HG03064 (cell line): ENCODE measurements around the gene SOCS4.
"Not testable (repeated sequence)": the region's sequence is repeated elsewhere in the genome, so short reads cannot be mapped to it uniquely, and the experiment has no call there.

Experiments used
- ATAC-seq: cut with Tn5 transposase; IDR thresholded peaks from one replicate; pipeline ENCODE4 v1.9.1; 2021; ENCODE audit warnings: low read depth; ENCODE audit not compliant: unreplicated experiment

The SOCS4 gene, protein sequence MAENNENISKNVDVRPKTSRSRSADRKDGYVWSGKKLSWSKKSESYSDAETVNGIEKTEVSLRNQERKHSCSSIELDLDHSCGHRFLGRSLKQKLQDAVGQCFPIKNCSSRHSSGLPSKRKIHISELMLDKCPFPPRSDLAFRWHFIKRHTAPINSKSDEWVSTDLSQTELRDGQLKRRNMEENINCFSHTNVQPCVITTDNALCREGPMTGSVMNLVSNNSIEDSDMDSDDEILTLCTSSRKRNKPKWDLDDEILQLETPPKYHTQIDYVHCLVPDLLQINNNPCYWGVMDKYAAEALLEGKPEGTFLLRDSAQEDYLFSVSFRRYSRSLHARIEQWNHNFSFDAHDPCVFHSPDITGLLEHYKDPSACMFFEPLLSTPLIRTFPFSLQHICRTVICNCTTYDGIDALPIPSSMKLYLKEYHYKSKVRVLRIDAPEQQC

DNA sequence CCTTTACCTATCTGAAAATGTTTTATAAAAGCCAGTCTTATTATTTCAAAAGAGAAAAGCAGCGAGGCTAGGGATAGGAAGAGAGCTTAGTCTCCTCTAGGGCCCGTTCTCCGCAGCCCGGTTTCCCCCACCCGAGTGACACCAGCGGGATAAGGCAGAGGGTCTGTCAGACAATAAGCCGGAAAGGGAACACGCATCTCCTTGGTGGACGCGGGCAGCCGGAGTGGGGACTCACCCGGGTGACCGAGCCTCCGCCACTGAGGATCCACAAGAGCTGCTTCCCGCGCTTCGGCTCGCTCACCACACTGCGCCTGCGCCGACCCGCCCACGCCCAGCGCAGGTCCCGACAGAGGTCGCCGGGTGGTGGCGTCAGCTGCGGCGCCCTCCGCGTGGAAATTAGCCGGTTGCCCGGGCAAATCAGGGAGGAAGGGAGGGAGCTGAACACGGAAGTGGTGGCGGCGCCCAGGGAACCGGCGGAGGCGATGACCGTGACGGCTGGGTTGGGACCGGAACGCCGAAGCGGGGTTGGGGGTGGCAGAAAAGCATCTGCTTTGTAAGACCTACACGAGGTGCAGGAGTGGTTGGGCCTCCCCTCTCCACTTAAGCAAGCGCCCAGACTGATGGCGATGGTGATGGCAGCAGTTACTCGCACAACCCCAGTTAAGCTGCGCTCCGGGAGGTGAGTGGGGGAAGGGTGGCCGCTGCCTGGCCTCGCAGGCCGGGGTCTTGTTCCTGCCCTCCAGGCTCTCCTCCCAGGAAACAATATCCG lies at the start of gene SOCS4, which contains the start of gene WDHD1:
SOCS4 (plus strand) TSS at position 444 of the 769 bp plus-strand sequence. CDS start 15,806 bp downstream, outside the sequence.
WDHD1 (minus strand) TSS at position 307 of the 769 bp plus-strand sequence. CDS start 312 bp downstream, outside the sequence.
- ATAC-seq, result peak; percentile 89

DNA sequence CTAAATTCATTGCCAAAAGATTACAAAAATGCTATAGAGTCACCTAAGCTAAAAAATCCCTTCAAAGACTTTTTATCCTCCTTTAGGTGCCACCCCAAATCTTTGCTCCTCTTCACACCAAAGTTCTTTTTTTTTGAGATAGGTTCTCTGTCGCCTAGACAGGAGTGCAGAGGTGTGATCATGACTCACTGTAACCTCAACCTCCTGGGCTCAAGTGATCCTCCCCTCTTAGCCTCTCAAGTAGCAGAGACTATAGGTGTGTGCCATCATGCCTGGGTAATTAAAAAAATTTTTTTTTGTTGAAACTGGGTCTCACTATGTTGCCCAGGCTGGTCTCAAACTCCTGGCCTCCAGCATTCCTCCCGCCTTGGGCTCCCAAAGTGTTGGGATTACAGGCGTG lies 48.0 kb upstream of the SOCS4 start:
- ATAC-seq, result no peak

DNA sequence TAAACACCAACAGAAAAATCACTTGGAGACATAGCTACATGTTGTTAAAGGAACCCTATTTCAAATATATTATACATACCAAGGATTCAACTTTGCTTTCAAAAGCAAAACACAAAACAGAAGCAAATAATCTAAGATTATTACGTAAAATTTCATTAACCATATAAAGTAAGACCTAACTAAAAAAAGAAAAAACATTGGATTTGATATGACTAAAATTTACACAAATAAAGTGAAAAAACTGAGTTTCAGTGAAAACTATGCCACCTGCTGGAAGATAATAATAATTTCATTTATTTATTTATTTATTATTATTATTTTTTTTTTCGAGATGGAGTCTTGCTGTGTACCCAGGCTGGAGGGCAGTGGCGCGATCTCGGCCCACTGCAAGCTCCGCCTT lies 45.3 kb upstream of the SOCS4 start:
- no peak for ATAC-seq

DNA sequence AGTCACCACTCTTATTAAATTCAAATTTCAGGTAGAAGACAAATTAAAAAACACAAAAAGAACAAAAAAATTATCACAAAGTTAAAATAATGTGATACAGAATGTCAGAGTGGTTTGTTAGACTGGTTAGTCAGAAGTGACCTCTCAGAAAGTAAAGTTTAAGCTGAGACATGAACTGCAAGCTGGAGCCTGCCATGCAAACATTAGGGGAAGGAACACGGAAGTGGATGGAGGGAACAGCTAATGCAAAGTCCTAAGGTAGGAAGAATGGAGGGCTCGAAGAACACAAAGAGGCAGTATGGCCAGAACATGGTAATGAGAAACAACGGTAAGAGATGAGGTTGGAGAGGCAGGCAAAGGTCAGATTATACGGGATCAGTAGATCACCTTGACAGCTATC lies 41.9 kb upstream of the SOCS4 start:
- ATAC-seq, result no peak

DNA sequence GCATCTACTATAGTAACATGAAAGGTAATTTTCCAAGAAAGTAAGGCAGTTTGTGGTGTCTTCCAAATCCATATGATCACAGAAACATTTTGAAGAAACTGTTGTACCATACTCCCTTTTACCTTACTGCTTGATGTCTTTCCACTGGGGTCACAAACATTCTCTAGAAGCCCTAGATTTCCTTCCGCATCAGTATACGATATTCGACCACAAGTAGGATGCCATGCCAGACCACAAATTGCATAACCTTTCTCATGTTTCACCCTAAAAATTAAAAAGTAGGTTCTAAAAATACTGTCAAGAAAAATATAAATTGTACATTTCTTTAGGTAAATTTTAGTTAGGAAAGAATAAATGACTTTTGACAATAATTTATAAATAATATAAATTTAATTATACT lies 26.7 kb upstream of the SOCS4 start:
- ATAC-seq, result no peak

DNA sequence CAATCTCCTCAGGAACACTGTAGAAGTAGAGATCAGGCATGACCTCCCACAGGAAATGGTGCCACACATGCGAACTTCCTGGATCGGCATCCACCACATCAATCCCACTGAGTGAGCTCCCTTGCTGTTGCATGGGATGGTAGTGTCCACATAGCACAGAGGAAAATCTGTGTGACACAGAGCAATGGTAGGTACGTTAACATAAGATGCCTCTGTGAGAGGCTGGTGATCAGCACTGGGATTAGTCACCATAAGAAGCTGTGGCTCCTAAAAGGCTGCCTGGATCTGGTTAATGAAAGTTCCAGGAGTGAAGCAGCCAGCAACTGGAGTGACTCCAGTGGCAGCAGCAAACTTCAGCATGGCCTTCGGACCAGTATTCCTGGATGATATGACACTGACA lies 22.0 kb upstream of the SOCS4 start:
- no peak for ATAC-seq

DNA sequence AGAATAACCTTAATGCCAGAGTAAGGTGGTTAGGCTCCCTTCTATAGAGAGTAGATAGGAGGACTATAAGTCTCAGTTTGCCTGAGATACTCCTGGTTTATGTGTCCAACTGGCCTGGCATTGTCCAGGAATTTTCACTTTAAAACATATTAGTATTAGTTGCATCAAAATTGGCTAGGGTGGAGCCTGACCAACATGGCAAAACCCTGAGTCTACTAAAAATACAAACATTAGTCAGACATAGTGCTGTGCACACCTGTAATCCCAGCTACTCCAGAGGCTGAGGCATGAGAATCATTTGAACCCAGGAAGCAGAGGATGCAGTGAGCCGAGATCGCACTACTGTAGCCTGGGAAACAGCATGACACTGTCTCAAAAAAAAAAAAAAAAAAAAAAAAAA lies 12.0 kb upstream of the SOCS4 start:
- ATAC-seq, result no peak

GRCh38 chr14:55019968-55020554 lies 7.0 kb upstream of the SOCS4 start:
- ATAC-seq, result no peak

DNA sequence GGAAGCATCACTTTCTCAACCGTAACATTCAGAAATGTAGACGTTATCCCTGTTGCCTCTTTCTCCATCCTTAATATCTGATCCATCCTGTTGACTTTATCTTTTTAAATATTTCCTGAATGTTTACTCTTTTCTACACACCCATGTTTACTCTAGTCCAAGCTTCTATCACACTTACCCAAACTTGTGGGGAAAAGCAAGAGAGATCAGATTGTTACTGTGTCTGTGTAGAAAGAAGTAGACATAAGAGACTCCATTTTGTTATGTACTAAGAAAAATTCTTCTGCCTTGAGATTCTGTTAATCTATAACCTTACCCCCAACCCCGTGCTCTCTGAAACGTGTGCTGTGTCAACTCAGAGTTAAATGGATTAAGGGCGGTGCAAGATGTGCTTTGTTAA lies 2.7 kb upstream of the SOCS4 start:
- ATAC-seq, result not testable (repeated sequence)

DNA sequence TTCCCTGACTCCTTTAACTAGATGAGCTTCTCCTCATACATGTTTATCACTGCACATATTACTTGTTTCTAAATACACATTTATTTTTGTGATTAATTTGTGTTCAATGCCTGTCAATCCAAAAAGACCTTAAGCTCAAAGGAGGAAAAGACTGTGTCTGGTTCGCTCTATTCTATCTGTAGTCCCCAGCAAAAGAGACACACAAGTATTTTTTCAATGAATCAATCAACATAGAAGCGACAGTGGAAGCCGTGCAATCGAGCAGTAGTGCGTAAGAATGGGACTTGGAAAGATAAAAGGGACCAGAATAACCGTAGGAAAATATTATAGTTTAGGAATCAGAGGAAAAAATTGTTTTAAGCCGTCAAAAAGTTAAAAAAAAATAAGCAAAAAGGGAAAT lies 1.1 kb upstream of the SOCS4 start:
- no peak for ATAC-seq

DNA sequence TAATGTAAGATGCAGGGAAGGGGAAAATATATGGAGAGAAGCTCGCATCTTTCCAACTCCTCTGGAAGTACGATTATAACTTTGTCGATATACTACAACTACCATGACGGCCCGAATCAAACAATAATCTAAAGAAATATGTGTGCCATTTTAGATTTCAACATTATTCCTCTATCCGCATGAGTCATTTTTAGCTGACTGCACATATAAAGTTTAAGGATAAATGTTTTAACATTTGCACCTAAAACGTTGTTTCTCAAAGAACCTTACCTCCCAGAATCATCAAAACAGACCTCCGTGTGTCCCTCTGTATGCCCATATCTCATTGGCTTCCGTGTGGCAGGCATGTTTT lies 619 bp upstream of the SOCS4 start:
- no peak for ATAC-seq

GRCh38 chr14:55028066-55028465 lies 1.0 kb downstream of the SOCS4 start:
- ATAC-seq, result no peak

GRCh38 chr14:55028476-55028875 lies 1.4 kb downstream of the SOCS4 start:
- ATAC-seq, result no peak

- no peak for ATAC-seq
Measured at GRCh38 chr14:55031190-55031589, 4.2 kb downstream of the SOCS4 start.

DNA sequence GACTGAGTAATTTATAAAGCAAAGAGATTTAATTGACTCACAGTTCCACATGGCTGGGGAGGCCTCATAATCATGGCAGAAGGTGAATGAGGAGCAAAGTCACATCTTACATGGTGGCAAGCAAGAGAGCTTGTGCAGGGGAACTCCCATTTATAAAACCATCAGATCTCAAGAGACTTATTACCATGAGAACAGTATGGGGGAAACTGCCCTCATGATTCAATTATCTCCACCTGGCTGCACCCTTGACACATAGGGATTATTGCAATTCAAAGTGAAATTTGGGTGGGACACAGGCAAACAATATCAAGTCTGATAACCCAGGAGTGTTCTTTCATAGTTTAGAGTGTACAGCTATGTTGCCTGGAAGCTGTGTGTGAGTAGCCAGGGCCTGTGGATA lies 11.0 kb downstream of the SOCS4 start:
- not testable (repeated sequence) for ATAC-seq

GRCh38 chr14:55038708-55039107 lies 11.7 kb downstream of the SOCS4 start:
- no peak for ATAC-seq

- ATAC-seq, result no peak
Measured at GRCh38 chr14:55043528-55043927, 16.5 kb downstream of the SOCS4 start.

GRCh38 chr14:55045087-55045486 lies 18.1 kb downstream of the SOCS4 start:
- no peak for ATAC-seq

GRCh38 chr14:55047301-55048053 lies 20.4 kb downstream of the SOCS4 start:
- no peak for ATAC-seq

DNA sequence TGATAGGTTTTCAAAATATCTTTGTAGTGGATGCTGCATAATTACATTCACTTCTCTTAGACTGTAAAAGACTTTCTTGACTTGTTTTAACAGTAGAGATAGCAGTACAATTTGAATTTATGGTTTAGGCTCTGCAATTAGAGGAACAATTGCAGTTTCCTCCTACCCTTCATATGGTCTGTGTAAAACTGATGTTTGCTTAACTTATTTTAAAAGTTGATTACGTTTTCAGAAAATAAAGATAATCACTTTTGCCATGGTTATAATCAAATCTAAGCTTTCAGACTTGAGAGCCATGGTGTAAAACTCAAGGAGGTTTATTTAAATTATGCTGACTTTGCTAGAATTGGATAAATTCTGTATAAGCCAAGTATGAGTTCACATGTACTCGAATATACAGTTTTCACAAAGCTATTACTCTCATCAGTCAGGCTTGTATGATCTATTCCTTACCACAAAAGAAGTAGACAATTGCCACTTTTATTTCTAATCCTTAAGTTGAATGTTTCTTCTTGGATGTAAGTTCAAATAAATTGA lies 21.9 kb downstream of the SOCS4 start:
- ATAC-seq, result no peak

DNA sequence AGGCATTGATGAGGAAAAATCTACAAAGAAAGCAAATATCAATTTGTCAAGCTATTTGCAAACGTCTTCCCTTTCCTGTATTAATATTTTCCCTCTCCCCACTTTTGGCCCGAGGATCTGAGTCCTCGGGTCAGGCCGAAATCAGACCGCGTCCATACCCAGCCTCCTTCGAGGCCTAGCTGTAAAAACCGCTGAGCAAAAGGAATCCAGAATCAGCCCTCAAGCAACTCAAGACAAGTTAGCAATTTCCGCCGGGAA lies 24.1 kb downstream of the SOCS4 start:
- no peak for ATAC-seq
